Measurements from ENCODE around the gene MRPS24. TPM values are rescaled to one million over a fixed set of nuclear protein-coding genes. Genes with fewer than 3 reads are reported as not detected.

Gene MRPS24
- total and polyA plus RNA-seq, 2 donors (not counting 3 experiments of a cell fraction or from before 2014, with no cell fraction given) = 105 to 279 TPM

GRCh38 chr7:43904533-43905208, 35.4 kb upstream of the MRPS24 start:
- CTCF ChIA-PET = interaction anchor here (0.9 to 1.6 kb wide), 4 partner anchors 11 to 25 kb away, joined by 3 to 7 read pairs (median 4); no protein-coding TSS in a partner anchor
- POLR2A ChIA-PET = no interaction called here
- Histone ChIP-seq H3K4me2 (ENCODE audit: insufficient read depth, low read length) (peak overlapping the region; percentile 90), H3K4me1 (ENCODE audit: control insufficient read depth, extremely low read depth, insufficient read depth, low read length) (peaks cover 8% of the 10 kb centered on the region), H3K36me3 (ENCODE audit: control insufficient read depth in 2 of 2, extremely low read depth in 1 of 2, insufficient read depth in 2 of 2, low read length in 2 of 2) (no peaks in the 10 kb centered on the region), H3K27me3 (ENCODE audit: control insufficient read depth in 2 of 2, insufficient read depth in 2 of 2, low read length in 2 of 2) (no peaks in the 10 kb centered on the region), H3K4me3 (replicated peaks in 1 of 3; ENCODE audit: insufficient read depth in 1 of 3, low read depth in 1 of 3, low read length in 3 of 3) (no peak overlapping the region), H3K27ac (ENCODE audit: insufficient read depth, low read depth, low read length) (no peak overlapping the region), H3K79me2 (ENCODE audit: control insufficient read depth, insufficient read depth, low read length) (peaks cover 42% of the 10 kb centered on the region), H2AFZ (ENCODE audit: low read depth, low read length) (no peak overlapping the region), H4K20me1 (replicated peaks; ENCODE audit: control insufficient read depth, extremely low read depth, insufficient read depth, low read length) (no peaks in the 10 kb centered on the region), H3K9ac (replicated peaks; ENCODE audit: extremely low read depth, insufficient read depth, low read length) (no peak overlapping the region), H3K9me1 (replicated peaks; ENCODE audit: control insufficient read depth, extremely low read depth, insufficient read depth, low read length) (no peaks in the 10 kb centered on the region), H3K9me3 (replicated peaks; ENCODE audit: control insufficient read depth, insufficient read depth, low read length) (no peaks in the 10 kb centered on the region)
- FAIRE-seq (no peak), DNase-seq (ENCODE audit: low read depth, low spot score) (no peak)
- dilution Hi-C loops (cut with MboI; ENCODE audit: extremely low pct_ligation_motif_present, low sequenced_read_pairs) = no loop called here
- intact Hi-C loops (cut with micrococcal nuclease) = loop anchor here (5.0 kb wide), 1 partner anchor 332 kb away; no protein-coding TSS in a partner anchor
- TF ChIP-seq, protein P1, sequence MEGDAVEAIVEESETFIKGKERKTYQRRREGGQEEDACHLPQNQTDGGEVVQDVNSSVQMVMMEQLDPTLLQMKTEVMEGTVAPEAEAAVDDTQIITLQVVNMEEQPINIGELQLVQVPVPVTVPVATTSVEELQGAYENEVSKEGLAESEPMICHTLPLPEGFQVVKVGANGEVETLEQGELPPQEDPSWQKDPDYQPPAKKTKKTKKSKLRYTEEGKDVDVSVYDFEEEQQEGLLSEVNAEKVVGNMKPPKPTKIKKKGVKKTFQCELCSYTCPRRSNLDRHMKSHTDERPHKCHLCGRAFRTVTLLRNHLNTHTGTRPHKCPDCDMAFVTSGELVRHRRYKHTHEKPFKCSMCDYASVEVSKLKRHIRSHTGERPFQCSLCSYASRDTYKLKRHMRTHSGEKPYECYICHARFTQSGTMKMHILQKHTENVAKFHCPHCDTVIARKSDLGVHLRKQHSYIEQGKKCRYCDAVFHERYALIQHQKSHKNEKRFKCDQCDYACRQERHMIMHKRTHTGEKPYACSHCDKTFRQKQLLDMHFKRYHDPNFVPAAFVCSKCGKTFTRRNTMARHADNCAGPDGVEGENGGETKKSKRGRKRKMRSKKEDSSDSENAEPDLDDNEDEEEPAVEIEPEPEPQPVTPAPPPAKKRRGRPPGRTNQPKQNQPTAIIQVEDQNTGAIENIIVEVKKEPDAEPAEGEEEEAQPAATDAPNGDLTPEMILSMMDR (IDR thresholded peaks at IDR 0.05; ENCODE audit: extremely low read depth in 1 of 2, insufficient read depth in 1 of 2, low read depth in 1 of 2, low read length in 2 of 2) = no peak
- TF ChIP-seq MYC (IDR thresholded peaks at IDR 0.05; ENCODE audit: low read depth, low read length) (no peak), JUN (IDR thresholded peaks at IDR 0.05; ENCODE audit: borderline replicate concordance, insufficient read depth, insufficient read length, low read depth) (no peak), POLR2AphosphoS5 (IDR thresholded peaks at IDR 0.05; ENCODE audit: insufficient read depth, low read depth, low read length) (no peak), FOS (IDR thresholded peaks at IDR 0.05; ENCODE audit: borderline replicate concordance, insufficient read depth, low read length) (no peak), GATA2 (IDR thresholded peaks at IDR 0.05; ENCODE audit: insufficient read depth, insufficient read length, low read depth, low read length) (no peak), MAX (IDR thresholded peaks at IDR 0.05; ENCODE audit: insufficient read depth, insufficient read length) (no peak), EZH2 (IDR thresholded peaks at IDR 0.05; ENCODE audit: borderline replicate concordance, low read depth, low read length, severe bottlenecking) (no peak), POLR2A (IDR thresholded peaks at IDR 0.05; ENCODE audit: low read depth, low read length) (no peak)
- TSS peak; percentile 14 for BruUV-seq (replicated peaks)
